ENCODE data around the gene AMH. TPM values are rescaled to one million over a fixed set of nuclear protein-coding genes. Genes with fewer than 3 reads are reported as not detected.

AMH gene
- total and polyA plus RNA-seq, 4 donors: 0.73 to 3.5 (median 1.8) TPM

DNA sequence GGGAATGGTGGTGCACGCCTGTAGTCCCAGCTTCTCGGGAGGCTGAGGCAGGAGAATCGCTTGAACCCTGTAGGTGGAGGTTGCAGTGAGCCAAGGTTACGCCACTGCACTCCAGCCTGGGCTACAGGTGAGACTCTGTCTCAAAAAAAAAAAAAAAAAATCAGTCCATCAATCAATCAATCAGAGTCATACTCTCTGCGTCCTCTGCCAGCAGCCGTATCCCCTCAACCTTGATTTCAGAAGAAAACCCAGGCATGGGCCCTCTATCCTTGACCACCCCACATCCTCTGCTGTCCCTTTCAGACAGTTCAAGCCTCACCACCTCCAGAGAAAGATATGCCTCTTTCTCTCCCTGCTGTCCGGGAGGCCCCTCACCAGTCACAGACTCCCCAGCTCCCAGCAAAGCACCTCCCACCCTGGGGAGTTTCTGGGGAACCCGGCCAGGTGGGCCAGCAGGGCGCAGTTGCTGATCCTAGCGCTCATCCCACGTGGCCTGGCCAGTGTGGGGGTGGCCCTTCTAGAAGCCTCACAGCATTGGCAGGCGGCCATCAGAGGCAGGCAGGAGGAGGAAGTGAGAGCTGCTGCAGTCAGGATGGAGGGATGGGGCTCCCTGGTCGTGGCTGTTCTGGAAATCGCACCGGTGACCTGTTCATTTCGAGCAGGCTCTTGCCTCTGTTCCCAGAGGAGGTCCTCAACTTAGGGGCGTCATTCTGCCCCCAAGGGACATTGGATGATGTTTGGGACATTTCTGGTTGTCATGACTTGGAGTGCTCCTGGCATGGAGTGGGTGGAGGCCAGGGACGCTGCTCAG lies 17.3 kb downstream of the AMH start:
- no peaks in the 10 kb centered on the region for H3K9me3 ChIP-seq (ENCODE audit: control insufficient read depth in 4 of 4, insufficient read depth in 3 of 4, low read length in 3 of 4)
- peak overlapping the region in 1 of 2 donors; percentile 51 for H3K27ac ChIP-seq (ENCODE audit: low read depth in 1 of 2, low read length in 1 of 2)
- ATAC-seq (ENCODE audit: insufficient read depth, low FRiP score) (no peak), DNase-seq (peak; percentile 64 to 76 (median 66))
- H3K4me3 ChIP-seq: no peak overlapping the region
- peaks cover 0 to 4% (median under 1%) of the 10 kb centered on the region in 4 donors for H3K36me3 ChIP-seq (ENCODE audit: control insufficient read depth in 4 of 4, insufficient read depth in 4 of 4, low read length in 4 of 4)
- TF ChIP-seq, protein P1, sequence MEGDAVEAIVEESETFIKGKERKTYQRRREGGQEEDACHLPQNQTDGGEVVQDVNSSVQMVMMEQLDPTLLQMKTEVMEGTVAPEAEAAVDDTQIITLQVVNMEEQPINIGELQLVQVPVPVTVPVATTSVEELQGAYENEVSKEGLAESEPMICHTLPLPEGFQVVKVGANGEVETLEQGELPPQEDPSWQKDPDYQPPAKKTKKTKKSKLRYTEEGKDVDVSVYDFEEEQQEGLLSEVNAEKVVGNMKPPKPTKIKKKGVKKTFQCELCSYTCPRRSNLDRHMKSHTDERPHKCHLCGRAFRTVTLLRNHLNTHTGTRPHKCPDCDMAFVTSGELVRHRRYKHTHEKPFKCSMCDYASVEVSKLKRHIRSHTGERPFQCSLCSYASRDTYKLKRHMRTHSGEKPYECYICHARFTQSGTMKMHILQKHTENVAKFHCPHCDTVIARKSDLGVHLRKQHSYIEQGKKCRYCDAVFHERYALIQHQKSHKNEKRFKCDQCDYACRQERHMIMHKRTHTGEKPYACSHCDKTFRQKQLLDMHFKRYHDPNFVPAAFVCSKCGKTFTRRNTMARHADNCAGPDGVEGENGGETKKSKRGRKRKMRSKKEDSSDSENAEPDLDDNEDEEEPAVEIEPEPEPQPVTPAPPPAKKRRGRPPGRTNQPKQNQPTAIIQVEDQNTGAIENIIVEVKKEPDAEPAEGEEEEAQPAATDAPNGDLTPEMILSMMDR (IDR thresholded peaks at IDR 0.05; ENCODE audit: control extremely low read depth, extremely low read depth): no peak
- WGBS, 2 donors: 36 to 38% methylated on average over 18 of the region's 18 CpGs
- H3K9ac ChIP-seq (ENCODE audit: insufficient read depth in 1 of 2, low read length in 2 of 2): no peak overlapping the region
- H3K4me1 ChIP-seq (ENCODE audit: control insufficient read depth in 5 of 5, insufficient read depth in 5 of 5, low read length in 5 of 5): peaks cover 0 to 3% (median 0%) of the 10 kb centered on the region in 5 donors
- H3K27me3 ChIP-seq (ENCODE audit: control insufficient read depth in 3 of 3, insufficient read depth in 3 of 3, low read length in 2 of 3): no peaks in the 10 kb centered on the region

- Histone ChIP-seq H3K9ac (ENCODE audit: insufficient read depth in 1 of 2, low read length in 2 of 2) (no peak overlapping the region), H3K4me1 (ENCODE audit: control insufficient read depth in 5 of 5, insufficient read depth in 5 of 5, low read length in 5 of 5) (peaks cover 0 to 13% (median 10%) of the 10 kb centered on the region in 5 donors), H3K27ac (ENCODE audit: low read depth in 1 of 2, low read length in 1 of 2) (no peak overlapping the region), H3K9me3 (ENCODE audit: control insufficient read depth in 4 of 4, insufficient read depth in 3 of 4, low read length in 3 of 4) (no peaks in the 10 kb centered on the region), H3K27me3 (ENCODE audit: control insufficient read depth in 3 of 3, insufficient read depth in 3 of 3, low read length in 2 of 3) (no peaks in the 10 kb centered on the region), H3K4me3 (no peak overlapping the region), H3K36me3 (ENCODE audit: control insufficient read depth in 4 of 4, insufficient read depth in 4 of 4, low read length in 4 of 4) (peaks cover 4 to 17% (median 9%) of the 10 kb centered on the region in 4 donors)
- WGBS, 2 donors: 76 to 82% methylated on average over 4 of the region's 4 CpGs
- TF ChIP-seq, protein P1 (IDR thresholded peaks at IDR 0.05; ENCODE audit: control extremely low read depth, extremely low read depth): no peak
- no peak for DNase-seq
- ATAC-seq (ENCODE audit: insufficient read depth, low FRiP score): no peak
Measured at GRCh38 chr19:2268480-2268830, 19.3 kb downstream of the AMH start.

GRCh38 chr19:2268861-2269243 lies 19.7 kb downstream of the AMH start:
- Histone ChIP-seq H3K27me3 (ENCODE audit: control insufficient read depth in 3 of 3, insufficient read depth in 3 of 3, low read length in 2 of 3) (no peaks in the 10 kb centered on the region), H3K4me3 (peak overlapping the region; percentile 52), H3K36me3 (ENCODE audit: control insufficient read depth in 4 of 4, insufficient read depth in 4 of 4, low read length in 4 of 4) (peaks cover 4 to 19% (median 9%) of the 10 kb centered on the region in 4 donors), H3K9ac (ENCODE audit: insufficient read depth in 1 of 2, low read length in 2 of 2) (peak overlapping the region; percentile 11 to 16), H3K9me3 (ENCODE audit: control insufficient read depth in 4 of 4, insufficient read depth in 3 of 4, low read length in 3 of 4) (no peaks in the 10 kb centered on the region), H3K4me1 (ENCODE audit: control insufficient read depth in 5 of 5, insufficient read depth in 5 of 5, low read length in 5 of 5) (peaks cover 0 to 17% (median 12%) of the 10 kb centered on the region in 5 donors), H3K27ac (ENCODE audit: low read depth in 1 of 2, low read length in 1 of 2) (peak overlapping the region; percentile 64 to 72)
- no peak for ATAC-seq (ENCODE audit: insufficient read depth, low FRiP score)
- 2% methylated on average over 14 to 19 of the region's 19 CpGs for WGBS, 2 donors
- DNase-seq: no peak
- TF ChIP-seq, protein P1 (IDR thresholded peaks at IDR 0.05; ENCODE audit: control extremely low read depth, extremely low read depth): no peak

Data from lung (tissue), 12 donors.